Activated naive CD8-positive, alpha-beta T cell treated with anti-CD3 and anti-CD28 coated beads for 36 hours (primary cell): ENCODE measurements around the gene RBBP8NL. TPM values are rescaled to one million over a fixed set of nuclear protein-coding genes. Genes with fewer than 3 reads are reported as not detected.

Source experiments
- total RNA-seq, 2 experiments: library from RNA; stranded (reverse); gene quantifications; one replicate each; pipeline ENCODE4 v1.2.3, GENCODE V29; 2021

RBBP8NL gene
- total RNA-seq, 2 experiments from 2014 or later = not detected

Other genes starting within 250 kb of the RBBP8NL start
- gene MTG2, start 244.5 kb downstream of the RBBP8NL start, total RNA-seq = 10 to 100 TPM; 36.1 to 39.9 TPM
- gene HRH3, start 207.3 kb downstream of the RBBP8NL start, total RNA-seq = not detected
- 10 to 100 TPM; 19.2 to 20.4 TPM for gene OSBPL2, start 189.0 kb downstream of the RBBP8NL start, total RNA-seq
- 100 to 1,000 TPM; 136 to 139 TPM for gene ADRM1, start 124.5 kb downstream of the RBBP8NL start, total RNA-seq
- gene LAMA5, start 60.2 kb downstream of the RBBP8NL start, total RNA-seq = under 1 TPM; 0.38 to 0.91 TPM
- gene RPS21, start 40.4 kb downstream of the RBBP8NL start, total RNA-seq = 1,000 to 10,000 TPM; 2,242 to 2,482 TPM
- 1 to 10 TPM; 4.9 to 5.3 TPM for gene CABLES2, start 20.3 kb downstream of the RBBP8NL start, total RNA-seq
- not detected for gene GATA5, start 48.5 kb upstream of the RBBP8NL start, total RNA-seq
- gene SLCO4A1, start 215.0 kb upstream of the RBBP8NL start, total RNA-seq = 10 to 100 TPM; 55.0 to 56.9 TPM